Measurements from ENCODE around the gene BBS4.

BBS4 gene

GRCh38 chr15:72760590-72761260 is 74.7 kb downstream of the BBS4 start:
- DNase-seq (ENCODE audit: low spot score) = no peak

- DNase-seq (ENCODE audit: low spot score) = no peak
These were observed 78.6 kb downstream of the BBS4 start for GRCh38 chr15:72764656-72765055.

GRCh38 chr15:72766025-72766424 is 80.0 kb downstream of the BBS4 start:
- DNase-seq (ENCODE audit: low spot score) = no peak

- no peak for DNase-seq (ENCODE audit: low spot score)
These were observed 80.8 kb downstream of the BBS4 start for GRCh38 chr15:72766780-72767179.

GRCh38 chr15:72770673-72771328 is 84.8 kb downstream of the BBS4 start:
- no peak for DNase-seq (ENCODE audit: low spot score)

GRCh38 chr15:72771329-72771725 is 85.3 kb downstream of the BBS4 start:
- no peak for DNase-seq (ENCODE audit: low spot score)

GRCh38 chr15:72774696-72775383 is 88.8 kb downstream of the BBS4 start:
- no peak for DNase-seq (ENCODE audit: low spot score)

GRCh38 chr15:72778796-72779195 is 92.8 kb downstream of the BBS4 start:
- DNase-seq (ENCODE audit: low spot score) = no peak

GRCh38 chr15:72781631-72782030 is 95.6 kb downstream of the BBS4 start:
- DNase-seq (ENCODE audit: low spot score) = no peak

GRCh38 chr15:72782274-72783003 is 96.4 kb downstream of the BBS4 start:
- no peak for DNase-seq (ENCODE audit: low spot score)

GRCh38 chr15:72783004-72783639 is 97.1 kb downstream of the BBS4 start:
- peak; percentile 27 for DNase-seq (ENCODE audit: low spot score)

- peak; percentile 91 for DNase-seq (ENCODE audit: low spot score)
These were observed 97.8 kb downstream of the BBS4 start, which contains the start of gene ADPGK for GRCh38 chr15:72783640-72784455. Gene ADPGK (minus strand): TSS chr15:72783758. CDS start chr15:72783691, 67 bp downstream.

- no peak for DNase-seq (ENCODE audit: low spot score)
These were observed 98.5 kb downstream of the BBS4 start for GRCh38 chr15:72784456-72784876.

- DNase-seq (ENCODE audit: low spot score) = peak; percentile 53
These were observed 99.4 kb downstream of the BBS4 start for GRCh38 chr15:72785432-72785831.

- no peak for DNase-seq (ENCODE audit: low spot score)
These were observed 99.8 kb downstream of the BBS4 start for GRCh38 chr15:72785841-72786240.

GRCh38 chr15:72786242-72786641 is 100.2 kb downstream of the BBS4 start:
- no peak for DNase-seq (ENCODE audit: low spot score)

- DNase-seq (ENCODE audit: low spot score) = no peak
These were observed 100.8 kb downstream of the BBS4 start for GRCh38 chr15:72786676-72787345.

GRCh38 chr15:72787526-72787925 is 101.5 kb downstream of the BBS4 start:
- no peak for DNase-seq (ENCODE audit: low spot score)
